ENCODE measurements around the gene MLKL.
"Not testable (repeated sequence)": the region's sequence is repeated elsewhere in the genome, so short reads cannot be mapped to it uniquely, and the experiment has no call there.

The MLKL gene

DNA sequence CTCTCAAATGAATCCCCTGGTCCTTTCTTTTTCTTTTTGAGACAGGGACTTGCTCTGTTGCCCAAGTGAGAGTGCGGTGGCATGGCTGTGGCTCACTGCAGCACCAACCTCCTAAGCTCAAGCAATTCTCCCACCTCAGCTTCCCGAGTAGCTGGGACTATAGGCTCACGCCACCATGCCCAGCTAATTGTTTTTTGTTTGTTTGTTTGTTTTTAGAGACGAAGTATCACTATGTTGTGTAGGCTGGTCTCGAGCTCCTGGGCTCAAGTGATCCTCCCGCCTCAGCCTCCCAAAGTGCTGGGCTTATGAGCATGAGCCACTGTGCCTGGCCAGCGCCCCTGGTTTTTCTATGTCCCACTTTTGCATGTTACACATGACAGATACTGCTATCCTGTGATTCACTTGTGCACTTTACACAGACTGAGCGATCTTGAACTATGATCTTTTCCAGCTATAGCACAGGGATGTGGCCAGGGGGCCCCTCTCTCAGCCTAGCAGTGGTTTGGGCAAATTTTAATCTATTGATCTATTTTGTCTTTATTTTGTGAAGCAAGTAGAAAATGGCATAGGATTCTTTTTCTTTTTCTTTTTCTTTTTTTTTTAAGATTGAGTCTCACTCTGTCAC, 31.3 kb upstream of the MLKL start:
- no peak for DNase-seq

DNA sequence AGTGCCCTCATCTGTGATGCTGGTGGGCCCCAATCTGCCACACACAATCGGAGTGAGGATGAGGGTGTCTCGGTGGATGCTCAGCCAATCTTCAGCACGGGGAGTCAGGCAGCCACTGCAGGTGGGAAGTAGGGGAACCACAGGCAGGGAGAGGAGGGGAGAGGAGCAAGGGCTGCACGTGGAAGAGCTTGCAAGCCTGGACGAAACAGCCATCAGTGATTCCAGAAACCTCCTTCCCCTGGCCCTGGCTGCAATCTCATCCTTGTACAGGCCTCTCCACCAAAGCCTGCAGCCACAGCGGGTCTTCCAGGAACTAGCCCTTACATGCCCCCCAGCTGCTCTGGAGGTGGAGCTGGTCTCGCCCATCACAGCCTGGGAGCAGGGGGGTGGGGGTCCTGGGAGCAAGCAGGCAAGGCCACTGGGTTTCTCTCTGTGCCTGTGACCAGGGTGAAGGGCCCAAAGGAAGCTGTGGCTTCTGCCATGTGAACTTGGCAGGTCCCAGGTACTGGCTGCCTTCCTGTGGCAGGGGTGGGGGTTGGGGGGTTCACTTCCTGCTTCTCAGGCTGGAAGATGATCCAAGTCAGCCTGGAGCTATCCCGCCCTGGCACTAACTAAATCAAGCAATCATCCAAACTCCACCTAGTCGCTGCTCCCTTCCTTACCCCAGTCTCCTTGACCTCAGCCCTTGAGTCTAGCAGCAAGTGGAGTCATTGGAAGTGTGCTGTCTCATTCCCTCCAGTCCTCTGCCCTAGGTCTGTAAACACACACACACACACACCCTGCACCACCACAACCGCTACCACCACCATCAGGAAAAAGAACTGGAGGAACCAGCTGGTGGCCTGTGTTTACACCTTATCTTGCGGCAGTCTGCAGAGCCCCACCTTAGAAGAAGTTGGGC, 29.4 kb upstream of the MLKL start:
- DNase-seq, result no peak

DNA sequence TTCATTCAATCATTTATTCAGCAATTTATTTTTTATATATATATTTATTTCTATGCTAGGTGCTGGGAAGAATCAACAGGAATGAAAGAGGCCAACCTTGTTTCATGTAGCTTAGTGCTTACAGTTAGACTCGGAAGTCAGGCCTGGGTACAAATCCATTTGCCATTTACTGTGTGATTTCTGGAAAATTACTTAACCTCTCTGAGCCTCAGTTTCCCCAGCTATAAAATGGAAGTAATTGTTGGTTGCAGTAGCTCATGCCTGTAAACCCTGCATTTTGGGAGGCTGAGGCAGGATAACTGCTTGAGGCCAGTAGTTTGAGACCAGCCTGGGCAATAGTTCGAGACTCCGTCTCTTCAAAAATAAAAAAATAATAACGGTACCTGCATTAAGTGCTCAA, 27.2 kb upstream of the MLKL start:
- no peak for DNase-seq

DNA sequence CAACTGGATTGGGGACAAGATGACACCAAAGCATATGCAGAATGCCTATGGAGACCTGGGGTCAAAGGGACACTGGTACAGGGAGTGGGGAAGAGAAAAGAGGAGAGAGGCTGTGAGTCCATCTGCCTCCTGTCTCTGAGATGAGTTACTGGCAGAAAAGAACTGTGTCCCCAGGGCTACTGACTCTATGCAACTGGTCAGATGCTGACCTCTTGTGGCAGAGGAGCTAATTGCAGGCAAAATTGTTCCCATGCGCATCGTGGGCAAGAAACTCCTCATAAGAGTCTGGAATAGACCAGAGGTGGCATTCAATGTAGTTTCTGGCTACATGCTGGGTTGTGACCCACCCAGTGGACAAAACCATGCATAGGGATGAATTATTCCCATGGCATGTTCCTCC, 26.1 kb upstream of the MLKL start:
- DNase-seq, result no peak

DNA sequence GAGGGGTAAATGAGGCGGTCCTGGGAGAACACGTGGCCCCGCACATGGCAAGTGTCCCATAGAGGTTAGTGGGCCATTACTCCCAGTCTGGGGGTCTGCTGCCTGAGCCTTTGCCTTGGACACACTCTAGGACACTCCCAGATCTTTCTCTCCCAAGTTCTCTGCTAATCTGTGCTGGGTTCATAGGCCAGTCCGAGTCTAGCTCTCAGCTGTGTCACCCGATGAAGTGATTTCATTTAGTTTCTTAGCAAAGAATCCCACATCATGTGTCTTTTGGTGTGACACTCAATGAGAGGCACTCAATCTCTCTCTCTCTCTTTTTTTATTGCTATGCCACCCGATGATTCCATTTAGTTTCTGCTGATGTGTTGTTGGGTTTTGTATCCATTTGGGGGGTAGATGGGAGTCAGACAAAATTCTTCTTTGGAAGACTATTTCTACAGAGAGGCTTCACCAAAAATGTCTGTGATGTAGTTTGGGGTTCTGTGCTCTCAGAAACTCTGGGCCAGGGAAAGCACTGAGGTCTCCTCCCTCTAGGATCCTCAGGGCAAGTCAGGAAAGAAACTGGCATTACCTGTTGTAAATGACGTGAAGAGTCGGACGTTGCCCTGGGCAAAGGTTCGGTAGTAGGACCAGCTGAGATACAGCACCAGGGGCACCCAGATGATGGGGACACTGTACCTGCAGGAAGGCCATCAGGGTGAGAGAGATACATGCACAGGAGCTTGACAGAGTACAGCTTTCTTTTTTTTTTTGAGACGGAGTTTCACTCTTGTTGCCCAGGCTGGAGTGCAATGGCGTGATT, 25.2 kb upstream of the MLKL start:
- no peak for DNase-seq

DNA sequence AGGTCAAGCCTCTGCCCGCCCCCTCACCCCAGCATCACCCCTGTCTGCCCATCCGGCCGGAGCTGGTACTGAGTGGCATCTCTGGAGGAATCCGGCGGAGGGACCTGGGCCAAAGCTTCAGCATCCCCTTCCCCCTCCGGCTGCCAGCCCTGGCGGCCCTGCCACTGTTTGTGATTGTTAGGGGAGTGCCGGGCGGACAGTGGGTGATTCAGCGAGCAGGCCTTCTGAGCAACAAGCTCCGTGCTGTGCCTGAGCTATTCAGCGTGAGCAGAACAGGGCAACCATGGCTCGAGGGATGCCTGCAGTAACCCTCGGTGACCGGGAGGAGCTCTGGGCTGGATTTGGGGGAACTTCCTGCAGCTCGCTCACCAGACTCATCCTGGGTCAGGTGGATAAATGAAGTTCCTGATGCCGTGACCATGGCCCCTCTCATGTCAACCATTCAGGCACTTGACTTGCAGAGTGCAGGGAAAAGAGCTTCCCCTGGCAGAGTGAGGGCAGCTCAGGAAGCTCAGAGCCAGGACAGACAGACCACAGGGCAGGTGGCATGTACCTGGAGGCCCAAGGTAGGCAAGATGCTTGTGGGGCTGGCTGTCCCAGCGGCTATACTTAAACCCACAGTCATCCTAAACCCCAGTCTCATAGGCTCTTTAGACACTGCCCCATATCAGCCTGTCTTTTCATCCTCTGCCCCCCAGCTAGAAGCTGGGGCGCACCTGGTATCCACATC, 24.3 kb upstream of the MLKL start:
- no peak for DNase-seq

DNA sequence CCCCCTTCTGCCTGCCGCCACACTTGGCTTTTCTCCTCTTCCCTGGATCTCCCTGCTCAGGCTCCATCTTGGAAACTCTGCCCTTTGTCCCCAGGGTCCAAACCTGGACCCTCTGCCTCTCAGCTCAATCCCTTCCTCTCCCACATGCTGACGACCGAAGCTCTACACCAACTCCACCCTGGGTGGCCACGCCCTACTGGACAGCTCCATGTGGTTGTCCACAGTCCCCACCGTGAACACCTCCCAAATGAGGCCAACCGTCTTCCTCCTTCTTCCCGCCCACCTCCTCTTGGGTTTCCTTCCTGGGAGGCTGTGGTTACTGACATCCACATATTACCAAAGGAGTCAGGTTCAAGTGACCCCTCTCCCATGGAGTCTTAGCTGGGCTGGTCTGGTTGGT, 22.6 kb upstream of the MLKL start:
- no peak for DNase-seq

DNA sequence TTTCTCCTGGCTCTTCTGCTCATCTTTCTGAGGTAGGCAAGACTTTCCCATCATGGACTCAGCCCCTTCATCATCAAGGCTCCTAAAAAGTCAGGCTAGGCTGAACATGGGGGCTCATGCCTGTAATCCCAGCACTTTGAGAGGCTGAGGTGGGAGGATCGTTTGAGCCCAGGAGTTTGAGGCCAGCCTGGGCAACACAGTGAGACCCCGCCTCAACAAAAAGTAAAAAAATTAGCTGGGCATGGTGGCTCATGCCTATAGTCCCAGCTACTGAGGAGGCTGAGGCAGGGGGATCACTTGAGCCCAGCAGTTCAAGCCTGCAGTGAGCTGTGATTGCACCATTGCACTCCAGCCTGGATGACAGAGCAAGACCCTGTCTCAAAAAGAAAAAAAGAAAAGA, 21.5 kb upstream of the MLKL start:
- not testable (repeated sequence) for DNase-seq

DNA sequence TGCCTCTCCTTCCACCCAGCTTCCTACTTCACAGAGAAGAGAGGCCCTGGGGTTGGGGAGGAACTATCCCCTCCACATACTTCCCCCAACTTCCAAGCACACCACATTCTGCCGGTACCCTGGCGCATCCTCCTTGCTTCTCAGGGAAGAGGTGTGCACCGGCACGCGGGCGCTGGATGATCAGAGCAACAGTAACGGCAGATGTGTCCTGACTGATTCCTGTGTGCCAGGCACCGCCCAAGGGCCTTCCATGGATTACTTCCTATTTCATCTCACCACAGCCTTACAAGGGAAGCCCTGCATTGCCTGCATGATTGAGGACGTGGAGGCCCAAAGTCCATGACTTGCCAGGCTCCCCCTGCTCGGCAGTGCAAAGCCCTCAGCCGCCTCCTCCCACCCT, 21.1 kb upstream of the MLKL start:
- no peak for DNase-seq

DNA sequence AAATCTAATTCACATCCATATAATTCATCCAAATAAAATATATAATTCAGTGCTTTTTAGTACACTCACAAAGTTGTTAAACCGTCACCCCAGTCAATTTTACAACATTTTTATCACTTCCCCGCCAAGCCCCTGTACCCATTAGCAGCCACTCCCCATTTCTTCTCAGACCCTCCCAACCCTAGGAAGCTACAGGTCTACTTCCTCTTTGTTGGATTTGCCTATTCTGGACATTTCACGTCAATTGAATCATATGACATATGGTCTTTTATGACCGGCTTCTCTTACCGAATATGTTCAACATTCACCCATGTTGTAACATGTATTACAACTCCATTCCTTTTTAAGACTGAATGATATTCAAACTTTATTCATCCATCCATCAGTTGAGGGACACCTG, 19.9 kb upstream of the MLKL start:
- DNase-seq, result no peak

DNA sequence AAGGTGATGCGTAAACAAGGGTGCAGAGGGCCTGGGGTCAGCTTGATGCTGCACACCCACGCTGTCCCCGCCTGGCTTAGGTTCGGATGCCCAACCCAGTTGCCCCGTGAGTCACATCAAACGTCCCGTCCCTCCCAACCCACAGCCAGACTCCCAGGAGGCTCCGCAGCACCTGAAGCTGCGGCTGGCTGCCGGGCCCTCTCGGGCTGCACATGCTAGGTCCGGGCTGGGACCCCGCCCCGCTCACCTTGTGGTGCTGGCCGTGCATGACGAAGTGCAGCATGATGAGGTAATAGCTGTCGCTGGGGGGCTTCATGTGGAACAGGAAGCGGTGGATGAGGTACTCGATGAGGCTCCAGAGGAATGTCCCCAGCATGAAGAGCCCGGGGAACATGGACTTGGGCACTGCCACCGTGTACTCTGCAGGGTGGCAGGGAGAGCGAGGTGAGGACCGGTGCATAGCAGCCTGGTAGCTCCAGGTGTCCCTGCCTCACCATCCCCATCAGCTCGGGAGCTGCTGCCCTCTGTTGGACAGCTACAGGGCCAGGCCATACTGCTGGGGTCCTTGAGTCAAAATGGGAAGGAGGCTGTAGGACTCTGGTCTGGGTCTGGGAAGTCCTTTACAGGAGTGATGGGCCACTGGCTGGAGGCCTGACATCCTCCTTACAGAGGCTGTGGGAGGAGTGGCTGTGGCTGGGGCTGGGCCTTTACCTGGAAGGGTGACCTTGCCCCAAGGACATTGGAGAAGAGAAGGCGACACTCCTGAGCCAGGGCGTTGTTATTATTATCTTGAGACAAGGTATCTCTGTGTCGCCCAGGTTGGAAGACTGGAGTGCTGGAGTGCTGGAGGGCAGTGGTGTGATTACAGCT, 18.3 kb upstream of the MLKL start:
- DNase-seq, result no peak

DNA sequence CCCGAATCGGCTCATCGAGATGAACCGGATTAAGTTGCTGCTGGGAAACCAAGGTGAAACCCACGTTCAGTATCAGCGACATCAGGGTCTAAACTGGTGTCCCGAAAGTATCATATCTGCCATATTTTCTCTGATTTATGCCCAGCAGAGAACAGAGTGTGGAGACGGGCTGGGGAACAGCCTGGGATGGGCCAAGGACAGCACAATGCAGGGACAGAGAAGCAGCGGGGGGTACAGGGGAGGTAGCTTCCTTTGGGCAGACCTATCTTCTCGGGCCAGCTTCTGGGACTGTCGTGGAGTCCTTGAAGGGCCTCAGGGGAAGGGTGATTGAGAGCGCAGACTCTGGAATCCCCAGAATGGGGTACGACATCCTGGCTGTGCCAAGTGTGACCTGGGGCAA, 17.5 kb upstream of the MLKL start:
- no peak for DNase-seq

DNA sequence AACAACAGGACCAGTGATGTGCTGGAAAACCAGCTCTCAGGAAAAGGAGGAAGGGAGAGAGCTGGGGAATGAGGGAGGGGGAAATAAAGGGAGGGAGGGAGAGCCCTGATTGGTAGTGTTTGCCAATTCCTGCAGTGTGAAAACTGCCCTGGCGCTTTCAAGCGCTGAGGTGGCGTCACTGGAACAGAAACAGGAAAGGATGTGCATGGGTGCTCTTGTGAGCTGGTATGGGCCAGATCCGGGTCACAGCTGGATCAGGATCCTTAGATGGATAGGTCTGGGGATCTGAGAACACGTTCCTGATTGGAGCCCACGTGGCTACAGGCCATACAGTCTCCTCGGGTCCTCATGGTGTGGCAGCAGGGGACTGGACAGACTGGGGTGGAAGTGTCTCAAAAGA, 16.7 kb upstream of the MLKL start:
- DNase-seq, result no peak

DNA sequence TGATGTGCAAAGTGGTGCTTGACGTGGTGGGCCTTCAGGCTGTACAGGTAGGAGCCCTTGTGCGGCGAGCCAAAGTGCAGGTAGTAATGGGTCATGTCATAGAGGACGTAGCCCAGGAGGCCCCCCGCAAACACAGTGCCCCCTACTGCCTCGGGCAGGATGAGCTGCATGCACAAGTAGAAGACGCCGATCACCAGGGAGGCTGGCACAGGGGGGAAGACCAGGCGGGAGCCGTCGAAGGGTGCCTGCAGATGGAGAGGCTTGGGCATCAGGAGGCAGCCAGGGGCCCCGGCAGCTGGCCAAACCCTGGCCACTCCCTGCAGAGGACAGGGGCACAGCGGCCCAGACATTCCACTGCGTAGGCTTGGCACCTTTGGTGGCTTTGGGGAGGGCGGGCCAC, 15.7 kb upstream of the MLKL start:
- DNase-seq, result no peak

DNA sequence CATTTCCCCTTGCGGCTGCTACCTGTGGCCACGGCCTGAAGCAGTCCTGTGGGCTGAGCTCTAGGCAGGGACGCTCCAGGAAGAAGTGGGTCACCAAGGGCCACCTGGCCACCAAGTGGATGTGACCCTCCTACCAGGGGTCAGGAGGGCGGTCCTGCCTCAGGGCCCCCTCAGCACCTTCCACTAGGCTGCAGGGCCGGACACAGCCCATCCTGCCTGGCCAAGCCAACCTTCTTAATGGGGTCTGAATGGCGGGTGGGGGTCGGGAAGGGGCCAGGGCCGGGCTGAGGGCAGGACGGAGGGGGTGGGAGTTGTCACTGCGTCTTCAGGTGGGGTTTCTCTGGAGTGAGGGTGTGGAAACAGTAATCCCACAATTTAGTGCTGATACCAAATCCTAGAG, 13.2 kb upstream of the MLKL start:
- DNase-seq, result no peak

DNA sequence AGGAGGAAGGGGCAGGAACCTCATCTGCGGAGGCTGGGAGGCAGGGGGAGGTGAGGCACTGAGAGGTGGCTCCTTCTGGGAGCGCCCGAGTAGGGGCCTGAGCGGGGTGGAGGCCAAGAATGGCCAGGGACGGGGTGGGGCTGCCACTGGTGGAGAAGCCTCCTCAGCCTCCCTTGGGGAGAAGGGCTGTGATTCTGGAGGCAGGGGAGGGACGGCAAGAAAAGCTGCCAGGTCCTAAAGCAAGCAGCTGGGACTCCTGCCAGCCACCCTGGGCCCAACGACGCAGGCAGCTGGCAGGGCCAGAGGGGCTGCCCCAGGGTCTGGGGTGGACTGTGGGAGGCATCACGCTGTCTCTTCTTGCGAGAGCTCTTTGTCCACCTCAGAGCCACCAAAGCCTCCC, 12.7 kb upstream of the MLKL start:
- DNase-seq, result no peak

DNA sequence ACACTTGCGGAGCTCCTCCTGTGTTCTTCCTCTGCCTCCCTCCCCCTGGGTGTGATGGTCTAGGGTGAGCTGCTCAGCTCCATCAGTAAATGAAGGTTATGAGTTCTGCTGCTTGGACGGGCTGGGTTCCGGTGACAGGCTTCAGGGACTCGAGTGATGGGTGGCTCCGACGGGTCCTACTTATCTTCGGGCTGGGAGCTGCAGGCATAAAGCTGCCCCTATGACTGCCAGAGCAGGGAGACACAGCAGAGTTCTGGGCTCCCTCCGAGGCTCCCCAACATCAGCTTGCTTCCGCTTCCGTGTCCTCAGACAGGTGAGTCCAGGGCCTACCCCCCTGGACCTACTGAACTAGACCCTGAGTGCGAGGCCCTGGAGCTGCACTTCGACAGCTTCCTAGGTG, 11.3 kb upstream of the MLKL start:
- DNase-seq, result no peak

DNA sequence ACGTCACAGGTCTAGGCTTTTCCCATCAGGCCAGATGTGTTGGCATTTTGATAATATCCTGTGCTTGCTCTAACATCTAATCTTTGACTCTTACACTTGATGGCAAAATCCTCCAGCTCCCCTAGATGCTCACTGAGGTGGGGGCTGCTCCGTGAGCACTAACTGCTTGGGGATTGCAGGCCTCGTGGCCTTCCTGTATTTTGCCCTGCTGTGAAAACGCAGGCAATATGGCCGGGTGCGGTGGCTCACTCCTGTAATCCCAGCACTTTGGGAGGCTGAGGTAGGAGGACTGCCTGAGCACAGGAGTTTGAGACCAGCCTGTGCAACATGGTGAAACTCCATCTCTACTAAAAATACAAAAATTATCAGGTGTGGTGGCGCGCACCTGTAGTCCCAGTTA, 9.7 kb upstream of the MLKL start:
- no peak for DNase-seq

DNA sequence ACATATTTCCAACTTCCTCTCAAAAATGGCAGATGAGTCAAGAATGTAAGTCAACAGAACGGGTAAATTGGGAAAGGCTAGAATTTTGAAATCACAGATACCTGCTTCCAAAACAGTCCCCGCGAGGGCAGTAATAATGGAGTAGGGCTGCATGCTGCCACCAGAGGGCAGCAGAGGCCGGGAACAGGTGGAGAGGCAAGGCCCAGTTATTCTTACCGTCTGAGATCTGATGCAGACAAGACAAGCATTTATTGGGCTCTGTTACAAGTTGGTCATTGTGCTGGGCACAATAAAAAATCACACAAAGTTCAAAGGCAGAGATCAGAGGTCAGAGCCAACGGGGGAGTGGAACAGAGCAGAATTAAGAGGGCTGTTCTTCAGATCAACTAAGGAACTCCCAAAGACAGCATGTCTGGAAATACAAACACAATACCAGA, 8.8 kb upstream of the MLKL start:
- DNase-seq, result peak; percentile 70 to 77

DNA sequence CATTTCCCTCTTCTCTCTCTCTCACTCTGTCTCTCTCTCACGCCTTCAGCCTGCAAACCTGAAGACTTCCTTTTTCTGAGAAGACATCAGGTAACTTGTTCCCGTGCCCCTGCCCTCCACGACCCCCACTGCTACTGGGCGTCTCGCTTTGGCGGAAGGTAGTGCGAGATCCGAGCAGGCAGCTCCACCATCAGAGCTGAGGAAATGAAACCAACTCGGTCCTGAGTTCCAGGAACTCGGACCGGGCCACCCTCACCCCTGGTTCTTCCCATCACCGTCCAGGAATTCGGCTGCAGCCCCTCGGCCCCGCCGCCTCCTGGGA, 585 bp downstream of the MLKL start:
- peak; percentile 14 to 18 for DNase-seq

DNA sequence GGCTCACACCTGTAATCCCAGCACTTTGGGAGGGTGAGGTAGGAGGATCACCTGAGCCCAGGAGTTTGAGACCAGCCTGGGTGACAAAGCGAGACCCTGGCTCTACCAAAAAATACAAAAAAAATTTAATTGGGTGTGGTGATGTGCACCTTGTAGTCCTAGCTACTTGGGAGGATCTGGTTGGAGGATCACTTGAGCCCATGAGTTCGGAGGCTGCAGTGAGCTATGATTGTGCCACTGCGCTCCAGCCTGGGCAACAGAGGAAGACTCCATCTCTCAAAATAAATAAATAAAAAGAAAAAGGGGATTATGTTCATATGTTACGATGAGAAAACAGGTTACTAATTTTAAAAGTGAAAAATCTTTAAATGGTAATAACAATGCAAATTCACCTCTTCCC, 996 bp downstream of the MLKL start:
- no peak for DNase-seq

DNA sequence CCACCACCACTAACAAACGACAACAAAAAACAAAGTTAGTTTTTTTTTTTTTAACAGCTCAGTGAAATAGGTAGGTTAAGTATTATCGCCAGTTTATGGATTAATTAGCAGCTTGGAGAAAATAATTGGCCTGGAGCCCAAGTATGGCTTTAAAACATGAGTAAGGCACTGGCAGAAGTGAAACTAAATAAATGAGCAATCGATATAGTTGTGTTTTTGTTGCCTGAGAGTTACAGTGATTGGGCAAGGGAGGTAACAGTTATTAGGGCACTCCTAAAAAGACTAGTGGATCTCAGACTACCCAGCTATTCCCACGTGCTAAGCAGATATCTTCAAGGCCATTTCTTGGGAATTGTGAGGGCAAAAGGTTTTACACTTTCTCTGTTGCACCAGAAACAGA, 2.4 kb downstream of the MLKL start:
- no peak for DNase-seq
